A549 (cell line): ENCODE measurements around the gene ARL2. TPM values are rescaled to one million over a fixed set of nuclear protein-coding genes. Genes with fewer than 3 reads are reported as not detected.

Experiments
- ATAC-seq, 2 experiments: fragments of 200-7000 bp in 1 of 2; fragments of >200 bp in 1 of 2; cut with Nextera tagmentation in 1 of 2; cut with Tn5 transposase in 1 of 2; 3 replicates each; pipeline versions ENCODE4 v1.8.0 to v1.9.1; 2018 to 2020; ENCODE audit warnings: mild to moderate bottlenecking in 1 of 2, moderate library complexity in 1 of 2
- CTCF ChIA-PET: fragments of 300-600 bp; sonication (Branson Sonifier 250); formaldehyde crosslinking; extraction: SDS; loops from one replicate; lab custom pipeline; 2021; ENCODE audit warnings: antibody characterized with exemption, inconsistent platforms; lab: Yijun Ruan, JAX
- POLR2A ChIA-PET: fragments of 350-600 bp; formaldehyde crosslinking; extraction: SDS; loops from one replicate; lab custom pipeline; 2021; ENCODE audit warnings: antibody characterized with exemption, inconsistent platforms; lab: Yijun Ruan, JAX
- DNase-seq, 2 experiments: peaks; one replicate each; pipeline versions ENCODE4 v3.0.0 to v3.0.0-alpha.2; 2011 to 2016; ENCODE audit warnings: low read depth in 1 of 2, low spot score in 1 of 2
- FAIRE-seq: peaks from 2 replicates; lab custom pipeline; 2011; peaks lifted over from hg19 to GRCh38; lab: Jason Lieb, UNC
- H3K27ac ChIP-seq, 2 experiments: fragments of >200 bp; sonication (Bioruptor Twin); formaldehyde crosslinking; 3 replicates each; pipeline ENCODE4 v1.5.1; 2016 to 2017
- H3K4me1 ChIP-seq: fragments of >200 bp; sonication (Bioruptor Twin); formaldehyde crosslinking; 3 replicates; pipeline ENCODE4 v1.6.1; 2016
- H3K4me2 ChIP-seq: fragments of >200 bp; sonication (Bioruptor Twin); formaldehyde crosslinking; 3 replicates; pipeline ENCODE4 v1.6.1; 2016
- H3K4me3 ChIP-seq: fragments of >200 bp; sonication (Bioruptor Twin); formaldehyde crosslinking; 3 replicates; pipeline ENCODE4 v1.5.1; 2016
- H3K9me3 ChIP-seq: fragments of >200 bp; sonication (Bioruptor Twin); formaldehyde crosslinking; 3 replicates; pipeline ENCODE4 v1.6.1; 2016
- CTCF ChIP-seq: fragments of >200 bp; sonication (Bioruptor Twin); formaldehyde crosslinking; IDR thresholded peaks from 3 replicates; pipeline ENCODE4 v1.5.1; 2016
- ELK1 ChIP-seq: fragments of 150-350 bp; IDR thresholded peaks from 2 replicates; pipeline ENCODE4 v1.6.1; 2014; ENCODE audit warnings: low read depth, mild to moderate bottlenecking, low read length
- EP300 ChIP-seq, 2 experiments: fragments of >200 bp; sonication (Bioruptor Twin); formaldehyde crosslinking; IDR thresholded peaks; 2 replicates in 1 of 2; 3 replicates in 1 of 2; pipeline ENCODE4 v1.6.1; 2016 to 2017
- HEYL ChIP-seq: fragments of 250-450 bp; sonication (Bioruptor Pico); IDR thresholded peaks from 2 replicates; pipeline ENCODE4 v1.8.0; 2021; ENCODE audit warnings: mild to moderate bottlenecking, moderate library complexity
- HMGXB4 ChIP-seq: fragments of 250-450 bp; sonication (Bioruptor Pico); IDR thresholded peaks from 2 replicates; pipeline ENCODE4 v1.5.0; 2021; ENCODE audit warnings: mild to moderate bottlenecking, moderate library complexity, borderline replicate concordance
- HOXB13 ChIP-seq: fragments of 250-450 bp; sonication (Bioruptor Pico); IDR thresholded peaks from 2 replicates; pipeline ENCODE4 v1.5.0; 2020; ENCODE audit warnings: low read depth, mild to moderate bottlenecking, moderate library complexity
- NFE2L2 ChIP-seq: fragments of 150-350 bp; conservative IDR thresholded peaks from 2 replicates; pipeline ENCODE4 v1.6.1; 2014; ENCODE audit warnings: low read length
- NPAS2 ChIP-seq: fragments of 250-450 bp; sonication (Bioruptor Pico); IDR thresholded peaks from 2 replicates; pipeline ENCODE4 v1.8.0; 2022; ENCODE audit warnings: mild to moderate bottlenecking, moderate library complexity, borderline replicate concordance
- POLR2A ChIP-seq: IDR thresholded peaks from 2 replicates; pipeline ENCODE4 v1.6.1; 2012; ENCODE audit warnings: mild to moderate bottlenecking, low read length
- RAD21 ChIP-seq, 2 experiments: fragments of >200 bp in 1 of 2; sonication (Bioruptor Twin) in 1 of 2; formaldehyde crosslinking in 1 of 2; IDR thresholded peaks in 1 of 2; conservative IDR thresholded peaks in 1 of 2; 2 replicates in 1 of 2; 3 replicates in 1 of 2; pipeline ENCODE4 v1.6.1; 2012 to 2018; ENCODE audit warnings: inconsistent platforms in 1 of 2
- RARB ChIP-seq: fragments of 250-450 bp; sonication (Bioruptor Pico); IDR thresholded peaks from 2 replicates; pipeline ENCODE4 v1.8.0; 2021; ENCODE audit warnings: mild to moderate bottlenecking, moderate library complexity
- RNF2 ChIP-seq: fragments of 200-600 bp; sonication (generic); IDR thresholded peaks from 2 replicates; pipeline ENCODE4 v1.6.1; 2016; ENCODE audit warnings: low read depth, mild to moderate bottlenecking, antibody characterized with exemption, moderate library complexity, borderline replicate concordance
- SMC3 ChIP-seq: fragments of >200 bp; sonication (Bioruptor Twin); formaldehyde crosslinking; IDR thresholded peaks from 3 replicates; pipeline ENCODE4 v1.6.1; 2018; ENCODE audit warnings: inconsistent platforms
- WGBS: methylation state at CpG from one replicate; pipeline ENCODE4 v1.1.6; 2017; ENCODE audit errors: missing lambda C conversion rate; 5-methylcytosine and 5-hydroxymethylcytosine counted together
- polyA plus RNA-seq, 4 experiments: library from polyadenylated mRNA; depleted of rRNA in 3 of 4; stranded (reverse); fragments of >200 nt; fragmentation: RNase III in 1 of 4; extraction: RNeasy Plus Mini Kit Qiagen cat#74134 plus additional on column Dnase treatment in 1 of 4; gene quantifications; 2 replicates in 3 of 4; 3 replicates in 1 of 4; pipeline ENCODE4 v1.2.3, GENCODE V29; 2011 to 2017
- TF ChIP-seq, protein P1 (sequence below): IDR thresholded peaks from 2 replicates; pipeline ENCODE4 v1.6.1; 2012; ENCODE audit warnings: low read depth, borderline replicate concordance

Gene ARL2
- polyA plus RNA-seq, 2 of the 4 experiments (the other 2 are of a cell fraction): 129 to 160 TPM

DNA sequence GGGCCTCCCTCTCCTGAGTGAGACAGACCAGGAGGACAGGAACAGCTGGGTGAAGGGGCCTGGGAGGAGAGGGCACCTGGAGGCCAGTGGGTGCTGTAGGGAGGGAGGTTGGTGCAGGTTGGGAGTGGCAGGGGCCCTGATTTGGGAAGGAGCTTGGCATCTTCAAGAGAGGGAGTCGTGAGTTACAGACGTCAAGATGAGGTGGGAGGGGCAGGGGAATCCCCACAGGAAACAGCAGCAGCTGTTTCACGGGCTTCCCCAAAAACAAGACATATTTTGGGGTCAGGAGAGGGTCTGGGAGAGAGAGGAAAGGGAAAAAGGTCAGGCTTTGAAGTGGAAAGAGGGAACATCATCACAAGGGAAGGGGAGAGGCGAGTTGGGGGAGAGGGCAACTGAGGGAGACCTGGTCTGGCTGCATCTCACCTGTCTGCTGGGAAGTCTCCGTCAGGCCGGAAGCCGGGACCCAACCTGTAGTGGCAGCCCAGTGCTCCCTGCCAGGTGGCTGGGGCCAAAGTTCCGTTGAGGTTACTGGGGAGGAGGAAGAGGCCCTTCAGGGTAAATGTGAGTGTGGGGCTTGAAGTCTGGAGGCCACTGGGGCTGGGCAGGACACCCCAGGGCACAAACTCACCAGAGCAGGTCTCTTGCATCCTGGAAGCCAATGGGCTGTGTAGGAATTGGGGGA is 40.0 kb downstream of the ARL2 start:
- FAIRE-seq: no peak
- Histone ChIP-seq H3K27ac (no peak overlapping the region), H3K4me1 (no peaks in the 10 kb centered on the region), H3K4me2 (no peak overlapping the region), H3K4me3 (no peak overlapping the region)
- DNase-seq: no peak
- ATAC-seq: 0 out of 6 replicates have a peak, but pooled peaks of 1 of the 2 experiments have one; percentile 27
- TF ChIP-seq NPAS2 (CRISPR knock-in tag): no peak
- TF ChIP-seq, all 56 proteins: peak for 0
- WGBS: 54% methylated on average over 8 of the region's 8 CpGs
- ChIA-PET CTCF (interaction anchor here (1.0 to 1.3 kb wide), 3 partner anchors 13 to 57 kb away, joined by 3 to 5 read pairs (median 3); partner anchors contain the start of genes BATF2 and SAC3D1), POLR2A (no interaction called here)
- no peaks in the 10 kb centered on the region for H3K9me3 ChIP-seq

GRCh38 chr11:65055538-65055937 is 41.6 kb downstream of the ARL2 start:
- TF ChIP-seq POLR2A (no peak), RNF2 (no peak), NFE2L2 (no peak), HMGXB4 (CRISPR knock-in tag) (no peak), CTCF (no peak), HEYL (CRISPR knock-in tag) (no peak), HOXB13 (no peak), ELK1 (no peak), RARB (no peak), RAD21 (conservative IDR thresholded peaks at IDR 0.05 in 1 of 2, IDR thresholded peaks at IDR 0.05 in 1 of 2) (no peak)
- TF ChIP-seq, all 56 proteins: peak for 0
- FAIRE-seq (no peak), ATAC-seq (no peak), DNase-seq (no peak)
- no peaks in the 10 kb centered on the region for H3K4me1 ChIP-seq
- POLR2A ChIA-PET: no interaction called here
- CTCF ChIA-PET: interaction anchor here (1.5 kb wide), 1 partner anchor 23 kb away, joined by 4 read pairs; no protein-coding TSS in a partner anchor
- H3K4me3 ChIP-seq: no peak overlapping the region
- H3K27ac ChIP-seq: no peak overlapping the region
- no peaks in the 10 kb centered on the region for H3K9me3 ChIP-seq
- H3K4me2 ChIP-seq: no peak overlapping the region
- WGBS: 91% methylated on average over 1 of the region's 1 CpG

GRCh38 chr11:65056999-65057398 is 43.0 kb downstream of the ARL2 start:
- Histone ChIP-seq H3K4me1 (no peaks in the 10 kb centered on the region), H3K9me3 (no peaks in the 10 kb centered on the region), H3K4me3 (no peak overlapping the region), H3K4me2 (no peak overlapping the region), H3K27ac (no peak overlapping the region)
- WGBS: 89% methylated on average over 6 of the region's 6 CpGs
- no peak for ATAC-seq
- CTCF ChIA-PET: interaction anchor here (0.9 to 1.8 kb wide), 5 partner anchors 20 to 43 kb away, joined by 3 to 4 read pairs (median 4); partner anchors contain the start of genes ARL2 and SNX15
- no peak for TF ChIP-seq SMC3
- TF ChIP-seq, protein P1, sequence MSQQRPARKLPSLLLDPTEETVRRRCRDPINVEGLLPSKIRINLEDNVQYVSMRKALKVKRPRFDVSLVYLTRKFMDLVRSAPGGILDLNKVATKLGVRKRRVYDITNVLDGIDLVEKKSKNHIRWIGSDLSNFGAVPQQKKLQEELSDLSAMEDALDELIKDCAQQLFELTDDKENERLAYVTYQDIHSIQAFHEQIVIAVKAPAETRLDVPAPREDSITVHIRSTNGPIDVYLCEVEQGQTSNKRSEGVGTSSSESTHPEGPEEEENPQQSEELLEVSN: no peak
- TF ChIP-seq NFE2L2: no peak
- no peak for TF ChIP-seq EP300 (IDR thresholded peaks at IDR 0.05)
- TF ChIP-seq RAD21 (conservative IDR thresholded peaks at IDR 0.05 in 1 of 2, IDR thresholded peaks at IDR 0.05 in 1 of 2): no peak
- no peak for DNase-seq
- FAIRE-seq: no peak
- POLR2A ChIA-PET: no interaction called here
